Caco-2 (cell line): ENCODE data around the gene MNS1. TPM values are rescaled to one million over a fixed set of nuclear protein-coding genes. Genes with fewer than 3 reads are reported as not detected.
A peak's percentile ranks its signal among the peaks of the same experiment; 100 is the strongest.

Experiments
- Bru-seq: library from RNA; stranded (reverse); fragments of 400-500 nt; gene quantifications from one replicate; lab custom pipeline; 2021; lab: Mats Ljungman, UMichigan
- BruChase-seq, 2 experiments: library from RNA; stranded (reverse); fragments of 400-500 nt; gene quantifications; one replicate each; lab custom pipeline; 2021; lab: Mats Ljungman, UMichigan
- BruUV-seq: library from RNA; stranded (reverse); fragments of 400-500 nt; replicated peaks from 2 replicates; lab custom pipeline; 2021; lab: Mats Ljungman, UMichigan
- CTCF ChIA-PET: fragments of 300-600 bp; sonication (Branson Sonifier 250); formaldehyde crosslinking; loops from one replicate; lab custom pipeline; 2022; ENCODE audit warnings: antibody characterized with exemption; lab: Charles Lee
- POLR2A ChIA-PET: fragments of 300-600 bp; sonication (Branson Sonifier 250); formaldehyde crosslinking; loops from one replicate; lab custom pipeline; 2022; ENCODE audit warnings: antibody characterized with exemption; lab: Charles Lee
- DNase-seq, 2 experiments: peaks; one replicate each; pipeline versions ENCODE4 v3.0.0 to v3.0.0-alpha.2; 2020 to 2022
- H3K27me3 ChIP-seq: replicated peaks from 2 replicates; pipeline ENCODE4 v1.6.0; 2011; ENCODE audit warnings: low read length; ENCODE audit not compliant: control insufficient read depth, insufficient read depth
- H3K36me3 ChIP-seq: 2 replicates; pipeline ENCODE4 v1.5.1; 2011; ENCODE audit warnings: low read length; ENCODE audit not compliant: control insufficient read depth, insufficient read depth
- H3K4me1 ChIP-seq: fragments of 250-450 bp; sonication (Bioruptor Pico); 2 replicates; pipeline ENCODE4 v1.5.1; 2020; ENCODE audit warnings: mild to moderate bottlenecking
- H3K4me3 ChIP-seq: 2 replicates; pipeline ENCODE4 v1.5.1; 2011; ENCODE audit warnings: low read depth, mild to moderate bottlenecking, control low read depth, low read length
- H3K9me3 ChIP-seq: fragments of 250-450 bp; sonication (Bioruptor Pico); 2 replicates; pipeline ENCODE4 v1.5.1; 2020; ENCODE audit warnings: mild to moderate bottlenecking, moderate library complexity
- H3K27ac Mint-ChIP-seq: one replicate; pipeline ENCODE4 v1.8.0; 2022; ENCODE audit warnings: mixed read lengths; ENCODE audit not compliant: unreplicated experiment
- H3K27me3 Mint-ChIP-seq: one replicate; pipeline ENCODE4 v1.8.0; 2022; ENCODE audit warnings: mixed read lengths; ENCODE audit not compliant: insufficient read depth, unreplicated experiment
- H3K36me3 Mint-ChIP-seq: one replicate; pipeline ENCODE4 v1.8.0; 2022; ENCODE audit warnings: mild to moderate bottlenecking, mixed read lengths; ENCODE audit not compliant: insufficient read depth, unreplicated experiment
- H3K4me1 Mint-ChIP-seq: one replicate; pipeline ENCODE4 v1.8.0; 2022; ENCODE audit warnings: low read depth, mixed read lengths; ENCODE audit not compliant: unreplicated experiment
- H3K4me3 Mint-ChIP-seq: one replicate; pipeline ENCODE4 v1.8.0; 2022; ENCODE audit warnings: mild to moderate bottlenecking, moderate library complexity, mixed read lengths; ENCODE audit not compliant: unreplicated experiment
- H3K9me3 Mint-ChIP-seq: one replicate; pipeline ENCODE4 v1.8.0; 2022; ENCODE audit warnings: mixed read lengths; ENCODE audit not compliant: unreplicated experiment
- CTCF ChIP-seq, 2 experiments: fragments of 200-600 bp in 1 of 2; IDR thresholded peaks; 1 replicate in 1 of 2; 2 replicates in 1 of 2; pipeline versions ENCODE4 v1.5.1 to v1.8.0; 2011 to 2022; ENCODE audit warnings: antibody characterized with exemption in 1 of 2, control low read depth in 1 of 2, inconsistent platforms in 1 of 2, low read depth in 1 of 2, low read length in 1 of 2, mild to moderate bottlenecking in 1 of 2, moderate library complexity in 1 of 2; ENCODE audit not compliant: insufficient read depth in 1 of 2, severe bottlenecking in 1 of 2, unreplicated experiment in 1 of 2
- intact Hi-C: fragments of 100-400 bp; cut with micrococcal nuclease; formaldehyde crosslinking; loops from one replicate; pipeline ENCODE4 v1.10.0; 2022; ENCODE audit not compliant: unreplicated experiment
- long read RNA-seq: library from polyadenylated mRNA; stranded (forward); transcript quantifications from one replicate; pipeline ENCODE4 v2.0.0, GENCODE V29; 2022
- total RNA-seq: library from RNA; stranded (reverse); gene quantifications from 2 replicates; pipeline ENCODE4 v1.2.3, GENCODE V29; 2022

MNS1 gene
- total RNA-seq (2.6 and 3.0 TPM in 2 replicates), Bru-seq, nascent RNA (percentile 46 among the genes with signal in this experiment), BruChase-seq, experiment 1, labeled RNA remaining after a 2-hour chase (percentile 42 among the genes with signal in this experiment), BruChase-seq, experiment 2, labeled RNA remaining after a 6-hour chase (percentile 50 among the genes with signal in this experiment)
- long read RNA-seq, transcript MNS1-201 (10 exons, 2,023 nt): major isoform, 9 of 10 reads
- long read RNA-seq, partial matches to known transcripts: 1 of 10 reads
- long read RNA-seq, other reads (novel, unspliced or antisense): 0 of 10 reads

GRCh38 chr15:56464893-56465520, at the start of gene MNS1:
Gene MNS1, minus strand, starts transcription at chr15:56465137. Its CDS starts 165 bp downstream, at chr15:56464972.
- peaks cover 6% of the 10 kb centered on the region for H3K36me3 Mint-ChIP-seq
- no peaks in the 10 kb centered on the region for H3K9me3 Mint-ChIP-seq
- peak within 1 kb of the TSS; percentile 93 for H3K4me3 Mint-ChIP-seq
- H3K4me3 ChIP-seq: peak within 1 kb of the TSS; percentile 54
- H3K27me3 Mint-ChIP-seq: peaks cover 2% of the 10 kb centered on the region
- H3K4me1 Mint-ChIP-seq: no peaks in the 10 kb centered on the region
- H3K9me3 ChIP-seq: no peaks in the 10 kb centered on the region
- POLR2A ChIA-PET: interaction anchor here (0.5 to 1.1 kb wide), 4 partner anchors 189 to 453 kb away, joined by 3 to 4 read pairs (median 4); partner anchors contain the start of gene TCF12
- CTCF ChIA-PET: interaction anchor here (0.6 to 1.1 kb wide), 3 partner anchors 26 to 453 kb away, joined by 3 to 4 read pairs (median 3); partner anchors contain the start of gene TCF12
- intact Hi-C loops: no loop called here
- no peaks in the 10 kb centered on the region for H3K27me3 ChIP-seq
- H3K27ac Mint-ChIP-seq: peak within 1 kb of the TSS; percentile 99
- BruUV-seq: no TSS peak
- TF ChIP-seq CTCF (IDR thresholded peaks at IDR 0.05; ENCODE audit: insufficient read depth in 1 of 2, low read depth in 1 of 2, low read length in 1 of 2, severe bottlenecking in 1 of 2, unreplicated experiment in 1 of 2): no peak
- no peaks in the 10 kb centered on the region for H3K4me1 ChIP-seq
- no peaks in the 10 kb centered on the region for H3K36me3 ChIP-seq
- peak; percentile 93 to 94 for DNase-seq

GRCh38 chr15:56496635-56497034, 31.7 kb upstream of the MNS1 start:
- Histone ChIP-seq H3K4me1 (no peaks in the 10 kb centered on the region), H3K4me3 (no peak overlapping the region), H3K36me3 (no peaks in the 10 kb centered on the region), H3K27me3 (no peaks in the 10 kb centered on the region), H3K9me3 (no peaks in the 10 kb centered on the region)
- intact Hi-C loops: loop anchor here (1.0 to 10.0 kb wide), 6 partner anchors 238 to 808 kb away; partner anchors contain the start of gene ZNF280D
- no peak overlapping the region for H3K27ac Mint-ChIP-seq
- CTCF ChIA-PET: interaction anchor here (1.0 to 1.8 kb wide), 2 partner anchors 43 to 373 kb away, joined by 3 to 7 read pairs; no protein-coding TSS in a partner anchor
- peak in 1 of 2 experiments; percentile 48 for DNase-seq
- H3K36me3 Mint-ChIP-seq: no peaks in the 10 kb centered on the region
- POLR2A ChIA-PET: no interaction called here
- BruUV-seq: no TSS peak
- H3K9me3 Mint-ChIP-seq: no peaks in the 10 kb centered on the region
- TF ChIP-seq CTCF (IDR thresholded peaks at IDR 0.05; ENCODE audit: insufficient read depth in 1 of 2, low read depth in 1 of 2, low read length in 1 of 2, severe bottlenecking in 1 of 2, unreplicated experiment in 1 of 2): peak; percentile 52 to 62
- peaks cover 17% of the 10 kb centered on the region for H3K27me3 Mint-ChIP-seq
- H3K4me1 Mint-ChIP-seq: peaks cover 7% of the 10 kb centered on the region
- peak overlapping the region; percentile 30 for H3K4me3 Mint-ChIP-seq

- intact Hi-C loops: loop anchor here (5.0 to 10.0 kb wide), 5 partner anchors 239 to 809 kb away; partner anchors contain the start of gene ZNF280D
- no peaks in the 10 kb centered on the region for H3K36me3 ChIP-seq
- no peak overlapping the region for H3K4me3 Mint-ChIP-seq
- H3K27me3 Mint-ChIP-seq: peaks cover 12% of the 10 kb centered on the region
- H3K9me3 ChIP-seq: no peaks in the 10 kb centered on the region
- H3K9me3 Mint-ChIP-seq: no peaks in the 10 kb centered on the region
- no peak for DNase-seq
- no TSS peak for BruUV-seq
- H3K4me3 ChIP-seq: no peak overlapping the region
- H3K27me3 ChIP-seq: no peaks in the 10 kb centered on the region
- H3K4me1 Mint-ChIP-seq: peaks cover 9% of the 10 kb centered on the region
- H3K27ac Mint-ChIP-seq: no peak overlapping the region
- H3K36me3 Mint-ChIP-seq: no peaks in the 10 kb centered on the region
- POLR2A ChIA-PET: no interaction called here
- no peak for TF ChIP-seq CTCF (IDR thresholded peaks at IDR 0.05; ENCODE audit: insufficient read depth in 1 of 2, low read depth in 1 of 2, low read length in 1 of 2, severe bottlenecking in 1 of 2, unreplicated experiment in 1 of 2)
- H3K4me1 ChIP-seq: no peaks in the 10 kb centered on the region
- CTCF ChIA-PET: interaction anchor here (1.8 kb wide), 1 partner anchor 374 kb away, joined by 7 read pairs; no protein-coding TSS in a partner anchor
Observed at GRCh38 chr15:56495533-56495932, 30.6 kb upstream of the MNS1 start.
